HL-60/S4 (cell line): Measurements from ENCODE around the gene AHSP.
"Not testable (repeated sequence)": the region's sequence is repeated elsewhere in the genome, so short reads cannot be mapped to it uniquely, and the experiment has no call there.

Experiments used
- in situ Hi-C: fragments of 300-500 bp; cut with MboI; formaldehyde crosslinking; loops from 2 replicates; pipeline ENCODE4 v1.14.3; 2022; ENCODE audit warnings: low sequenced_read_pairs

The AHSP gene

GRCh38 chr16:31527734-31528274 lies at the start of gene AHSP:
Gene AHSP, plus strand, starts transcription at chr16:31527900. Its CDS starts 240 bp downstream, at chr16:31528140.
- in situ Hi-C loops = no loop called here

- in situ Hi-C loops = no loop called here
Observed at GRCh38 chr16:31478956-31479355, 48.7 kb upstream of the AHSP start.

- in situ Hi-C loops = no loop called here
Observed at GRCh38 chr16:31479751-31480150, 47.9 kb upstream of the AHSP start.

- in situ Hi-C loops = no loop called here
Observed at GRCh38 chr16:31480851-31481536, 46.7 kb upstream of the AHSP start.

GRCh38 chr16:31483081-31483480 lies 44.6 kb upstream of the AHSP start, which contains the start of gene SLC5A2:
Gene SLC5A2, plus strand, starts transcription at chr16:31483123. Its CDS starts 14 bp downstream, at chr16:31483137.
- in situ Hi-C loops = no loop called here

- in situ Hi-C loops = not testable (repeated sequence)
Observed at GRCh38 chr16:31484048-31484447, 43.7 kb upstream of the AHSP start.

- in situ Hi-C loops = no loop called here
Observed at GRCh38 chr16:31484491-31485171, 43.1 kb upstream of the AHSP start.

- in situ Hi-C loops = no loop called here
Observed at GRCh38 chr16:31485571-31485970, 42.1 kb upstream of the AHSP start.

- in situ Hi-C loops = no loop called here
Observed at GRCh38 chr16:31486045-31486444, 41.7 kb upstream of the AHSP start.

- in situ Hi-C loops = no loop called here
Observed at GRCh38 chr16:31487071-31487719, 40.5 kb upstream of the AHSP start.

- in situ Hi-C loops = no loop called here
Observed at GRCh38 chr16:31487720-31488467, 39.8 kb upstream of the AHSP start.

GRCh38 chr16:31488468-31489297 lies 39.0 kb upstream of the AHSP start:
- in situ Hi-C loops = no loop called here

GRCh38 chr16:31489298-31489564 lies 38.5 kb upstream of the AHSP start:
- in situ Hi-C loops = no loop called here

- in situ Hi-C loops = no loop called here
Observed at GRCh38 chr16:31489616-31490584, 37.8 kb upstream of the AHSP start.

GRCh38 chr16:31491778-31492418 lies 35.8 kb upstream of the AHSP start:
- in situ Hi-C loops = no loop called here

GRCh38 chr16:31493506-31494125 lies 34.1 kb upstream of the AHSP start:
- in situ Hi-C loops = no loop called here

GRCh38 chr16:31496670-31497069 lies 31.0 kb upstream of the AHSP start:
- in situ Hi-C loops = no loop called here

GRCh38 chr16:31498493-31498892 lies 29.2 kb upstream of the AHSP start:
- in situ Hi-C loops = no loop called here
